H7 (cell line): ENCODE results near the gene LYSMD1. TPM values are rescaled to one million over a fixed set of nuclear protein-coding genes. Genes with fewer than 3 reads are reported as not detected.

Experiments used
- DNase-seq: peaks from one replicate; pipeline ENCODE4 v3.0.0; 2012
- H3K27me3 ChIP-seq: 2 replicates; pipeline ENCODE4 v1.6.0; 2011; ENCODE audit warnings: mild to moderate bottlenecking, low read length; ENCODE audit not compliant: control insufficient read depth, insufficient read depth
- H3K36me3 ChIP-seq: replicated peaks from 2 replicates; pipeline ENCODE4 v1.5.1; 2011; ENCODE audit warnings: low read length; ENCODE audit not compliant: control insufficient read depth, insufficient read depth
- H3K4me3 ChIP-seq: 2 replicates; pipeline ENCODE4 v1.5.1; 2011; ENCODE audit warnings: low read depth, mild to moderate bottlenecking, control low read depth, low read length, moderate library complexity; ENCODE audit not compliant: insufficient read depth
- total RNA-seq: library from RNA; depleted of rRNA; stranded (reverse); fragments of >200 nt; shearing (Covaris generic); gene quantifications from 2 replicates; pipeline ENCODE4 v1.2.3, GENCODE V29; 2014

The LYSMD1 gene
- total RNA-seq, 1 experiment from 2014 or later = 20.0 TPM

DNA sequence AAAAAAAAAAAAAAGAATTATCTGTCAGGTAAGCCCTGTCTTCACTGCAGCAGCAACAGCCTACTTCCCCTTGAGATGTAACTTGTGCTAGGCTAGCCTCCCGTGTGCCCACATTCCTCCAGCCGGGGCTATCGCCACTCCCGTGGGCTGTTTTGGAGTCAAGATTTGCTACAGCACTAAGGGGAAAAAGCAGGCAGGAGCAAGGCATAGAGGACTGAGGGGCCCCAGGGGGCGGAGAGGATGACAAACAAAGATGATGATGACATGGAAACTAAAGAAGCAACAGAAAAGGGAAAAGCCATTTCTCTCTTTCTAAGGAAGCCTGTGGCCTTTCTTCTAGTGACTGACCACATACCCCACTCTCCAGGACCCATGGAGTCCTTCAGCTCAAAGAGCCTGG is 7.4 kb downstream of the LYSMD1 start:
- Histone ChIP-seq H3K36me3 (peaks cover 7% of the 10 kb centered on the region), H3K4me3 (no peak overlapping the region), H3K27me3 (no peaks in the 10 kb centered on the region)
- no peak for DNase-seq

DNA sequence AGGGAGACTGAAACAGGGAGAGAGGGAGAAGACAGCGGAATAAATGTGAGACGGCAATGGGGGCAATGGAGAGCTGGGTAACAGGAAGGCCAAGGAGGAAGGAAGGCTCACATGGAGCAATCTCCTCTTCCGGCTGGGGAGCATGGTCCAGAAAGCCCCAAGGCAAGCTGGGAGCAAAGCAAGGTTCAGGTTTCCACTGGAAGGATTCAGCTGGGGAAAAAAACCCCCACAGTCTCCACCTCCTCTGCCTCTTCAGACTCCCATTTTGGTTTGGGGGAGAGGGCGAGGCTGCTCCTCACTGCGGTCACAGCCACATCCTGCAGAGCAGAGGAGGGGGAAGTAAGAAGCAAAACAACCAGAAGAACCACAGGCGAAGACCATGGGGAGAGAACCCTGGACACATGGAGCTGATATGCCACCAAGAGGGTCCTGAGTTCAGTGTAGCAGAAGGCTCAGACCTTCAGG is 8.6 kb downstream of the LYSMD1 start:
- no peak overlapping the region for H3K4me3 ChIP-seq
- H3K36me3 ChIP-seq = peaks cover 7% of the 10 kb centered on the region
- no peaks in the 10 kb centered on the region for H3K27me3 ChIP-seq
- DNase-seq = no peak

DNA sequence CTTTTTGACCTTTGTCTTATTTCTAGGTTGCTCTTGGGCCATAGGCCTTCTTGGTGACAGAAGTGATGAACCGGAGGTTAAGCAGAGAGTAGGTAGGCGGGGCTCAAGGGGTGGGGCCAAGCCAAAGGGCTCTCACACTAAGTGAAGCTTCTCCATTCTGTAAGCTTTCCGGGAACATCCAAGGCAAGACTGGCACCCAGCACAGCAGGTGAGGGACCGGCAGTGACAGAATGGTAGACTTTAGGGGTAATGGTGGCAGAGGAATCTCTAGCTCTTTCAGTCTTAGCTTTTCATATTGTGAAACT is 9.2 kb downstream of the LYSMD1 start, which contains the start of gene TNFAIP8L2:
TNFAIP8L2 (plus strand) TSS at position 135 of the 305 bp plus-strand sequence. CDS start 2,049 bp downstream, outside the sequence.
- Histone ChIP-seq H3K27me3 (no peaks in the 10 kb centered on the region), H3K36me3 (peaks cover 5% of the 10 kb centered on the region), H3K4me3 (no peak within 1 kb of the TSS)
- no peak for DNase-seq

DNA sequence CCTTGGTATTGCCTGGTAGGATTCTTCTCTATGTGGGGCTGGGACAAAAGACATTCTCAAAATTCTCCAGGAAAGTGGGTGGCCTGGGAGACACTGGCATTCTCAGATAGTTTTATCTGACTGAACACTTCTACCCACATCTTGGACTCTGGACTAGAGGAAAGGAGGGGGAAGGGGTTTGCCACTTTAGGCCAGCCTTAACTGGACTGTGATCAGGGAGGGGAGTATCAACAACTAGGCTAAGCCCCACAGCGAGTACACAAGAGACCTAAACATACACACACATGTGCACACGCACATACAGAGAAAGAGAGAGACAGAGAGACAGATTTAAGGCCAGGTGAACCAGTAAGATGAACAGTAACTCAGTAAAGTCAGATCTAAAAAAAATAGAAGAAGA is 18.0 kb downstream of the LYSMD1 start:
- DNase-seq = no peak
- H3K36me3 ChIP-seq = no peaks in the 10 kb centered on the region
- H3K4me3 ChIP-seq = no peak overlapping the region
- peaks cover 34% of the 10 kb centered on the region for H3K27me3 ChIP-seq

GRCh38 chr1:151147132-151147503 is 18.6 kb downstream of the LYSMD1 start:
- Histone ChIP-seq H3K4me3 (peak overlapping the region; percentile 80), H3K27me3 (peaks cover 34% of the 10 kb centered on the region), H3K36me3 (no peaks in the 10 kb centered on the region; the same call in 1 of the 2 replicates)
- DNase-seq = no peak

DNA sequence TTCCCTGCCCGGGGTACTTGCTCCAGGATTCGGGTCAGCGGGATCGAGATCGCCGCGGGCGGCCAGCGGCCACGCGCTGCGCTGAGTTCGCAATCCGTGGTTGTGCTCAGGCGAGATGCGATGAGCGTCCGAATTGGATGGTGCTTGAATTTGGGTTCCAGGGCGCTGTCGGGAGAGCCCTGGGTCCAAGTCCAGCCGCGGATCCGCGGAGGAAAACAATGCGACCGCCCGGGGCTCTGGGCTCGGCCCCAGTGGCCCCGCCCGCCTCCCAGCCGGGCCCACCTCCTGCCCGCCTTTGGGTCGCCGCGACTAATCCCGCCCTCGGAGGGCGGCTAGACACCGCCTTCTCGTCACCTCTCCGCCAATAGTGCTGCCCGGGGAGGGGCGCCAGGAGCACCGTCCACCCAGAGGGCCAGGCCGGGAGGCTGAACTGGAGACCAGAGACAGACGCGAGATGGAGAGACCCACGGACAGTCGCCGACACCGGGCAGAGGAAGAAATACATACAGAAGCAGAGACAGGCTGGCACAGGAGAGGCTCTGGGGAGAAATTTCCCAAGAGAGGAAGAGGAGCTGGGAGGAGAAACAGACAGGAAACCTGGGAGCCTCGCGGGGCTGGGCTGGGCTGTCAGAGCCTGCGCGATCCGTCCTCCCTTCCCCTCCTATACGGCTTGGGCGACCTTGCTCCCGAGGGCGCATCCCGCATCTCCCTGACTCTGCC is 19.1 kb downstream of the LYSMD1 start, which contains the start of gene SEMA6C:
SEMA6C (minus strand) TSS at position 220 of the 720 bp plus-strand sequence. CDS start 4,010 bp downstream, outside the sequence.
- no peaks in the 10 kb centered on the region; the same call in 1 of the 2 replicates for H3K36me3 ChIP-seq
- H3K27me3 ChIP-seq = peaks cover 34% of the 10 kb centered on the region
- H3K4me3 ChIP-seq = peak within 1 kb of the TSS; percentile 80
- DNase-seq = peak; percentile 97

DNA sequence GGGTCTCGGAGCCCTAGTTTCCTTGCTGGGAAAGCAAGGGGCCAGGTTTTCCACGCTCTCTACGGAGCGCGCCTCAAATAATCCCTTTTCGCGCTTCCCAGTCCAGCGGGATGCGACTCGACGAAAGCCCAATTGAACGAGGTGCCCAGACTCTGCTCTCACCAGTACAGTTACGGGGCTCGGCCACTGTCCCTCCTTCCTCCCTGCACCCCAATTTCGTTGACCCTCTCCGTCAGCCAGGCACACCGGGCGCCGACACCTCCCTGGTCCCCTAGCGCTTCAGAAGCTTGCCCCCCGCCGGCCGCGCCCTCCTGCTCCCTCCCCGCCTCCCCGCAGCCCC is 19.7 kb downstream of the LYSMD1 start:
- Histone ChIP-seq H3K36me3 (no peaks in the 10 kb centered on the region; the same call in 1 of the 2 replicates), H3K4me3 (peak overlapping the region; percentile 80), H3K27me3 (peaks cover 34% of the 10 kb centered on the region)
- no peak for DNase-seq

DNA sequence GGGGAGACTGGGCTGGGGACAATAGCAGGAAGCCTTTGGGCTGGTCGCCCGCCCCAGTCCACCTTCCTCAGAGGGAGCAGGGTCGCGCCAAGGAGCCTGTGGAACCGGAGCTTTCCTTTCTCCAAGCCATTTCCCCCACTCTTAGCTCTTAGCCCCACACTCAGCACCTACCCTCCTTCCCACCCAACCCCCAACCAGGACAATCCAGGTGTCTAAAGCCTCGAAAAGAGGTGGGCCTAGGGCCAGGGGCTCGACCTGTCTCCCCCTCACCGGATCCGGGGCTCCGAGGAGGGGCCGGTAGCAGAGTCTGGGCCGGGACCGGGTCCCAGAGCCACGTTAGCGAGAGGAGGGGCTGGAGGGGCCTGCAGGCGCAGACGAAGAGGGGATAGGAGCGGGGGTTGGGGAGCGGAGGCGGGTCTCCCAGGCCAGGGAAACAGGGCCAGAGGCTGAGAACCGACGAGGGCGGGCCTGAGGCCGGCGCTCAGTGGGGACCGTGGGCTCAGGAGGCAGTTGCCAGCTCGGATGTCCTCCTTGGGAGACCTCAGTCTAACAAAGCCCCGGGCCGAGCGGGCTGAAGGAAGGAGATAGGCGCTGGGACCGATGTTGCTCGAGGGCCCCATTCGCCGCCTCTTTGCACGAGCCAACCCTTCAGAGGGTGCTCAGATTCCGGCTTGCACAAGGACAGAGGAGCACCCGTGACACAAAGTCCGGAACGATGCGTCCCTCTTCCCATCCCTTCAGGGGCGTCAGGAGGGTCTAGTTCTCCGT is 20.2 kb downstream of the LYSMD1 start:
- peak; percentile 83 for DNase-seq
- peak overlapping the region; percentile 80 for H3K4me3 ChIP-seq
- H3K36me3 ChIP-seq = no peaks in the 10 kb centered on the region; the same call in 1 of the 2 replicates
- peaks cover 34% of the 10 kb centered on the region for H3K27me3 ChIP-seq

- DNase-seq = no peak
- Histone ChIP-seq H3K27me3 (peaks cover 34% of the 10 kb centered on the region), H3K4me3 (peak overlapping the region; percentile 80), H3K36me3 (no peaks in the 10 kb centered on the region; the same call in 1 of the 2 replicates)
Measured at GRCh38 chr1:151144474-151145303, 21.0 kb downstream of the LYSMD1 start.

DNA sequence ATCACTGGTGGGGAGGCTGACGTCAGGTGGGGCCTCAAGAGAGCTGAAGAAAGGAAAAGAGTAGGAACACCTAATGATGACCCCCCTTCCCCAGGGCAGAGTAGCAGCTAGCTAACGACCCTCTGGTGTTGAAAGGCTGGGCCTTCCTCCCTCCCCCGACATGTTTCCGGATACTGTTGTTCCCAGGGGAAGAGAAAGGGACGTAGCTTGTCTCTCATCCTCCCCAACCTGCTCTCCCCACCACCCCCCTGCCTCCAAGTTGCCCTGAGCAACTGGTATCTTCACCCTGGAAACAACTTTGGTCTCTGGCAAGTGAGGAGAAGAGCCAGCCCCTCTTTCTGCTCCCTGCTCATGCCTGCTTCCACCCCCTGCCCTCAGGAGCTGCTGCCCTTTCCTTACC is 21.7 kb downstream of the LYSMD1 start:
- DNase-seq = peak; percentile 58
- Histone ChIP-seq H3K36me3 (no peaks in the 10 kb centered on the region; the same call in 1 of the 2 replicates), H3K27me3 (peaks cover 34% of the 10 kb centered on the region), H3K4me3 (no peak overlapping the region)

GRCh38 chr1:151143057-151143435 is 22.7 kb downstream of the LYSMD1 start:
- peak; percentile 58 for DNase-seq
- no peak overlapping the region for H3K4me3 ChIP-seq
- no peaks in the 10 kb centered on the region; the same call in 1 of the 2 replicates for H3K36me3 ChIP-seq
- H3K27me3 ChIP-seq = peaks cover 30% of the 10 kb centered on the region

DNA sequence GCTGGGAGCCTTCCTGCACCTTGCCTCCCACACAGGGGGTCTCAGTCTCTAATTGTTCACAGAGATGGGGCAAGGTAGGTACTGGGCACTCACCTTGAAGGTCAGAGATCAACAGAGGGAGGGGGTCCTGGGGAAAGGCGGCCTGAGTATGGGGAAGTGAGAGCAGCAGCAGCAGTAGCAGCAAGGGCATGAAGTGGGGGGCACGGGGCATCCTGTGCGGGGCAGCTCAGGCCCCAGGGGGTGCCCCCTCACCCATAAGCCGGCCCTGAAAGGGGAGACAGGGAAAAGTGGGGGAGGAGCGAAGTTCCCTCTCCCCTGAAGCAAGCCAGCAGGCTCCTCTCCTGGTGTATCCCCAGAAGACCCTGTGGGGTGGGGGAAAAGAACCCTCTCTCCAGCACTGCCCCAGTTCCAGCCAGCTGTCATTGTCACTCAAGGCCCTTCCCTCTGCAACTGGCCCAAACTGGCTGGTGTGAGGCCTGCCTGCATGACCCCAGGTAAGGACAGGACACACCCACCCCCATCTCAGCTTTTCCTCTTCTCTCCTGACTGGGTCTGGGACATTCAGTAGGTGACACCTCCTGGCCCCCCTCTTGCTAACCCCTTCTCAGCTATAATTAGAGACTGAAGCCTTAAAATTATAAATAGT is 23.2 kb downstream of the LYSMD1 start:
- peaks cover 28% of the 10 kb centered on the region for H3K27me3 ChIP-seq
- DNase-seq = peak; percentile 59
- H3K4me3 ChIP-seq = no peak overlapping the region
- H3K36me3 ChIP-seq = no peaks in the 10 kb centered on the region; the same call in 1 of the 2 replicates

GRCh38 chr1:151137789-151138188 is 27.9 kb downstream of the LYSMD1 start:
- peak; percentile 13 for DNase-seq
- no peak overlapping the region for H3K4me3 ChIP-seq
- peaks cover 24% of the 10 kb centered on the region for H3K27me3 ChIP-seq
- H3K36me3 ChIP-seq = peaks cover 4% of the 10 kb centered on the region
